K562 treated with DMSO at 1 percent for 4 hours (cell line): ENCODE results near the gene MAML3. TPM values are rescaled to one million over a fixed set of nuclear protein-coding genes. Genes with fewer than 3 reads are reported as not detected.

Experiments used
- total RNA-seq: library from RNA; unstranded; fragments of 300-600 nt; gene quantifications from 2 replicates; pipeline ENCODE4 v1.2.3, GENCODE V29; 2022; ENCODE audit not compliant: insufficient read depth

The MAML3 gene
- total RNA-seq = 0.52 and 1.5 TPM in 2 replicates

DNA sequence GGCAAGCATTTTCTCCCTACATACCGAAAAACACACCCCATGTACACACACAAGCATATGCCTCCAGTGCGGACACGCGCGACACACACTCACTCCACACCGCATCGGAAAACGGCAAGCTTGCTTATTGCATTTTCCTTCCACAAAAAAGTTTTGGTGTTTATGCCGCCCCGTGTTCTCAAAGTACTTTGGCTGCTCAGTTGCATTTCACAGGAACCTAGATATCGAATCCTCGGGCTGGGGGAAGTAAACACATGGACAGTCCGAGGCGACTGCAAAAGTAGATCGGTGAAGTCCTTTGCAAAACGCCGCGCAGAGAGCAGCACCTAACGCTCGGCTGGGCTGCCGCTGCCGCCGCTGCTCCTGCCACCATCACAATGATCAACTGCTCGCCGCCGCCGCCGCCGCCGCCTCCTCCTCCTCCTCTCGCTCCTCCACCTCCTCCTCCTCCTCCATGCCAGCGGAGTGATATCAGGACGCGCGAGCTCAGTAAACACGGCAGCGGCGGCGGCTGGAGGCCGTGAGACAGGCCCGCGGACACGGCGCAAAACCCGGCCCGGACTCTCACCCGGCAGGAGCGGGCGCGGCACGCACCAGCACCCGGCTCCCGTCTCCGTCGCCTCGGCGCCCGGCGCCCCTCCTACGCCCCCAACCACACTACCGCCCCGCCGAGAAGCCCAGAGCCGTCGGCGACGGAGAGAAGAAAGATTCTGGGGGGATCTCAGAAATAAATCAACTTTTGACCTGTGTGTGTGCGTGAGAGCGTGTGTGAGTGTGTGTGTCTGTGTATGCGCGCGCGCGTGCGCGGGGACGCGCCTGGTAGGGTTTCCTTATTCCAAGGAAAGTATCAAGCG, at the start of gene MAML3:
Gene MAML3 (minus strand): TSS at position 467 of the 854 bp plus-strand sequence. CDS start 857 bp downstream, outside the sequence.

Other genes starting within 250 kb of the MAML3 start
- gene SCOC, start 219.5 kb upstream of the MAML3 start, total RNA-seq = 21.2 and 21.6 TPM in 2 replicates